NOMO-1 treated with DMSO at 0.1 percent for 48 hours (cell line): ENCODE measurements around the gene ATXN7L1.
A peak's percentile ranks its signal among the peaks of the same experiment; 100 is the strongest.

Source experiments
- DNase-seq: peaks from one replicate; lab custom pipeline; 2025; ENCODE audit not compliant: unreplicated experiment; lab: John Stamatoyannopoulos, UW

ATXN7L1 gene

DNA sequence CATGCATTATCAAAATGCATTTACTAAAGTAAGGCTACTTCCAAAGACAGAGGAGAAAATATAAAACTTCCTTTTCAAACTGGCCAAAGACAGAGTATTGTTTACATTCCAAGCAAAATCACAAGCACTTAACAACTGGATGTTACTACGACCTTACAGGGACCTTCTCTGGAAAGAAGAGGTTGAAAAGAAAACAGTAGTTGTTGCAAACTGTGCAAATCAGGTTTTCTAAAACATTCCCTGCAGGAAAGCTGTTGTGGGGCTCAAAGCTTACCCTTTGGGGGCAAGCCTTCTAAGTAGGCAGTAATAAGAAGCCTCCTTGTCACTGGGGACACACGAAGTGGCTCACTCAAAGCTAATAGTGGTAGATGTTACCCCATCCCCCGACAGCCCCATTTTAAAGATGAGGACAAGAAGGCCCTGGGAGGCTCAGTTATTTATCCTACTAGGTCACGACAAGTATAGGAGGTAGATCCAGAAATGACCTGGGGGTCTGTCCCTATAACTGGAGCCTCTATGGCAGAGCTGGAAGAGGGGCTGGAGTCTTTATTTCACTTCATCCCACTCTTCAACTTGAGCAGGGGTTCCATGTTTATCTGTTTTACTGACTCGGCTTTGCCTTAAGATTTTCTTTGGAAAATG, 46.6 kb downstream of the ATXN7L1 start:
- no peak for DNase-seq

DNA sequence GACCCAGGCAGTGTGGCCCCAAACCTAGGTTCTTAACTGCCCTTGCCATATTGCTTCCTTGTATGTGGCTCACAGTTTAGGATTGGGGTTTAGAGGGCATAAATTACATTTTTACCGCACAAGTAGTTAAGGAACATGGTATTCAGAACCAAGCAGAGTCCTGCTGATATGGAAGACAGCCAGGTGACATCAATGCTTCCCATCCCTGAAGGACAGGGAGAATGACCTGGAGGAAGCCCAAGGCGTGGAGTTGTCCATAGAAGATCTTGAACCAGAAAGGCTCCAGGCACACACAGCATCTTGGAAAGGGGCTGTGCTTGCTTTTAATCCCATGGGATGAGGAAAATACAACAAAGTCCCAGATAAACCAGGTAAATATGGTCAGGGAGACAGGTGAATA, 48.3 kb downstream of the ATXN7L1 start:
- DNase-seq, result no peak

DNA sequence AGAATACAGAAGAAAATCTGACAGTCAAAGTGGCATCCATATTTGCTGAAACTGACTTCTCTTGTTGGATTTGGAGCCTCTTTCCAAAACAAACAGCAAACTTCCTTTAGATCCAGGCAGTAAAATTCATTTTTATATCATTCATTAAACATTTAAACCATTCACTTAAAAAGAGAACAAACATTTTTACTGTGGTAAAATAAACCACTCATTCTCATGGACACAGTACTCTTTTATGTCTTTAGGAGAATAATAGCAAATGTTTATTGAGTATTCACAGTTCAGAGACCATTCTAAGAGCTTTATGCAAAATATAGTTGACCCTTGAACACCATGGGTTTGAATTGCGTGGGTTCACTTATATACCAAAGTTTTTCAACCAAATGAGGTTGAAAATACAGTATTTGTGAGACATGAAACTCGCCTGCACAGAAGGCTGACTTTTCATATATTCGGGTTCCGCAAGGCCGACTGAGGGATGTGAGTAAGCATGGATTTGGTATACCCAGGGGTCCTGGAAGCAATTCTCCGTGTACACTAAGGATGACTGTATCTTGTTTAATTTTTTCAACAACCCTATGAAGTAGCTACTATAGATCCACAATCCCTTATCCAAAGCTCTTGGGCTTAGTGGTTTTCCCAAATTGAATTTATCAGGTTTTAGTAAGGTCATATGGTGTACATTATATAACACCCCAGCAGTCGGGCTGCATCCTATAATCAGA, 49.1 kb downstream of the ATXN7L1 start:
- DNase-seq, result no peak

DNA sequence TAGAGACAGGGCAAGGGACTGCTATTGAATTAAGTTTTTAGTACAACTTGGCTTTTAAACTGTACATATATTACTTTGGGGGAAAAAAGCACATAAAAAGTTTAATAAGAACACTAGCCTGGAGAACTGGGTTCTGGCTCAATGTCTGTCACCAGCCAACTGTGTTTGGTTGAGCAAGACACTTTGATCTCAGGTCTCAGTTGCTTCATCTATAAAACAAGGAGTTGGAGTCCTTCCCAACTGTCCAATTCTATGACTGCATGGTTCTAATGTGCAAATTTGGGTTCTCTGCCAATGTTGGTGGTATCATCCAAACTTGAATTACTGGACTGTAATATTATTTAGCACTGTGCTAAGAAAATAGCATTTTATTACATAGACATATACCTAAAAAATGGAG, 50.3 kb downstream of the ATXN7L1 start:
- DNase-seq, result no peak

DNA sequence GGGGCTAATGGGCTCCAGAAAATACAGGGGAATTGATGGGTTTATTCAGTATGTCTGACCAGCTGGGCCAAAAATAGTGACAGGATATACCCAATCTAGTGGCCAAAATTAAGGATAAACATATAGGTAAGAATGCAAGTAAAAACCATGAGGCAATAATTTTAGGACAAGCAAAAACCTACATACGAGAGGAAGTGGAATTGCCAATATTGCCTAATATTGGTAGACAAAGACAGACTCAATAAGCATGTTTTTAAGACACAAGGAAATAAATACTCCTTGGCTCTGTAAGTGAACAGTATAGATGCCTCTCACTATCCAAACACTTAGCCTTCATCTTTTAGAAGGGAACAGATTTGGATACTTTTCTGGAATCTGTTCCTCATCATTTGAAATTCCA, 51.0 kb downstream of the ATXN7L1 start:
- DNase-seq, result peak; percentile 3

DNA sequence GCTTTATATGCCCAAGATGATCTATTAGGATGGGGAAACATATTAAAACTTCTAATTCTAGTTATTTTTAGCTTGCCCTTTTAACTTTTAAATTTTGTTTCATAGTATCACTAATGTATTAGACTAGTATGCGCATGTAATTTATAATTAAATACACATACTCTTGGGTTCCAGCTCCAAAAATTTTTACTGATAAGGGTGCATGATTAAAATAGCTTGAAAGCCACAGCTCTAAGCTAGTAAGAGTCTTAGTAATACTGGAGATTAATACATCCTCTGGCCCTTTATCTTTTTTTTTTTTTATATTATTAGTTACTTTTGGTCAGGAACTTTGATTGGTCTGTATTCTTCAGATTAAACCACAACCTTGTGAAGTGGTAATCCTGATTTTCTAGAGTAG, 53.6 kb downstream of the ATXN7L1 start:
- DNase-seq, result no peak

DNA sequence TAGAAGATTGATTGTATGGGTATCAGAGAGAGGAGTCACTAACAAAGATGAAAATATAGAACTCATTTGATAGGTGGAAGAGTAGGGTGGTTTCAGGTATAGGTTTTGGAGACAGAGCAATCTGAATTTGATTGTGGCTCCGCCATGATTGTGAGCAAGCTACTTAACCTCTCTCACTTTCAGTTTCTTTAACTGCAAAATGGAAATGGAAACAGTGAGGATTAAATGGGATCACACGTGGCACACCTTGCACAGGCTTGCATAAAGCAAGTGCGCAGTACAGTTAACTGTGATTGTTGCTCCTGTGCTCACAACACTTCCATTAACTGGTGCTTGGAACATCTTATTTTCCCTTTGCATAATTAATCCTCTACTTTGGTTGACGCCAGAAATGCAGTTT, 54.9 kb downstream of the ATXN7L1 start:
- no peak for DNase-seq

DNA sequence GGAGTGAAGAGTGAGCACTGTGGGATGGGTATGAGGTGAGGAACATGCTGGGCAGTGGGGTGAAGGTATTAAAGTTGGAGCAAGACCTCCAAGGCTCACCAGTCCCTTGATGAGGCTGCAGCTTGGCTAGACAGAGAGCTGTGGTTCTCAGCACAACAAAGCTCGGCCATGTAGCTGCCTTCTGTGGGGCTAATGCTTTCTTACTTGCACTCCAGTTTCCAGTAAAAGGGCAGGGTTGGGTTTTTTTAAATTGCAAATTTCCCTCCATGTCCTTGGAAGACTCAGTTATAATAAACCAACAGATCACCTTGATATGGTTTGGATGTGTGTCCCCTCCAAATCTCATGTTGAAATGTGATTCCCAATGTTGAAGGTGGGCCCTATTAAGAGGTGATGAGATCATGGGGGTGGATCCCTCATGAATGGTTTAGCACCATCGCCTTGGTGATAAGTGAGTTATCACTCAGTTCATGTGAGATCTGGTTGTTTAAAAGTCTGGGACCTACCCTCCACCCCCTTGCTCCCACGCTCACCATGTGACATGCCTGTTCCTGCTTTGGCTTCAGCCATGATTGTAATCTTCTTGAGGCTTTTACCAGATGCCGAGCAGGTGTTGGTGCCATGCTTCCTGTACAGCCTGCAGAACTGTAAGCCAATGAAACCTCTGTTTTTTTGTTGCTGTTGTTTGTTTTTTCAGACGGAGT, 55.9 kb downstream of the ATXN7L1 start:
- DNase-seq, result no peak

DNA sequence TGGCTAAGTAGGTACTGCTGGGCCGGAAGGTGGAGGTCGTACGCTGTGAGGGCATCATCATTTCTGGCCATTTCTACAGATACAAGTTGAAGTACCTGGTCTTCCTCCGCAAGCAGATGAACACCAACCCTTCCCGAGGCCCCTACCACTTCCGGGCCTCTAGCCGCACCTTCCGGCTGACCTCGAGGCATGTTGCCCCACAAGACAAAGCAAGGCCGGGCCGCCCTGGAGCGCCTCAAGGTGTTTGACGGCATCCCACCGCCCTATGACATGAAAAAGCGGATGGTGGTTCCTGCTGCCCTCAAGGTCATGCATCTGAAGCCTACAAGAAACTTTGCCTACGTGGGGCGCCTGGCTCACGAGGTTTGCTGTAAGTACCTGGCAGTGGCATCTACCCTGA, 56.8 kb downstream of the ATXN7L1 start:
- DNase-seq, result no peak

DNA sequence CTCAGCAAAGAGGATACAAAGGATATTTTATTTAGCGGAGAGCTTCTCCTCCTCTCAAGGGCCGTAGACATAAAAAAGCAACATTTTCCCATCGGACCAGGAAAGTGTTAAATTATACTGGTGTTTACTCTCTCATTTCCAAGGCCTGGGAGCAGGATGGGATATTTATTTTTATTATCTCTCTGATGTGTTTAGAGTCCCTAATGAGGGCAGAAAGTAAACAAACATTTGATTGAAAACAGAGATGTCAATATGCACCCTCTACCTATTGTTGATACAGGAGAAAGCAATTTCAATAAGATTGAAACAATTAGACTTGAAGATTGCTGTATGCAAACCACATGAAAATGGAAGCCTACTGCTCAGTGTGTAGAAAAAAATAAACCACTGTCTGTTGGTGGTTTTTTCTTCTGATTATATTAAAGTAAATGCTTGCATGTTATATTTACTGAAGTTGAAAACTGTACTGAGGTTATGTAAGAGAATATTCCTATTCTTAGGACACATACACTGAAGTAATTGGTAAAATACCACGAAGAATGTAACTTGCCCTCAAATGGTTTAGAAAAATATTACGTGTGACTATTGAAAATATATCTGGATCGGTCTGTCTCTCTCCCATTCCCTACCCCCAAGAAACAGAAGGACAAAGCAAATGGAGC, 59.3 kb downstream of the ATXN7L1 start:
- DNase-seq, result no peak

DNA sequence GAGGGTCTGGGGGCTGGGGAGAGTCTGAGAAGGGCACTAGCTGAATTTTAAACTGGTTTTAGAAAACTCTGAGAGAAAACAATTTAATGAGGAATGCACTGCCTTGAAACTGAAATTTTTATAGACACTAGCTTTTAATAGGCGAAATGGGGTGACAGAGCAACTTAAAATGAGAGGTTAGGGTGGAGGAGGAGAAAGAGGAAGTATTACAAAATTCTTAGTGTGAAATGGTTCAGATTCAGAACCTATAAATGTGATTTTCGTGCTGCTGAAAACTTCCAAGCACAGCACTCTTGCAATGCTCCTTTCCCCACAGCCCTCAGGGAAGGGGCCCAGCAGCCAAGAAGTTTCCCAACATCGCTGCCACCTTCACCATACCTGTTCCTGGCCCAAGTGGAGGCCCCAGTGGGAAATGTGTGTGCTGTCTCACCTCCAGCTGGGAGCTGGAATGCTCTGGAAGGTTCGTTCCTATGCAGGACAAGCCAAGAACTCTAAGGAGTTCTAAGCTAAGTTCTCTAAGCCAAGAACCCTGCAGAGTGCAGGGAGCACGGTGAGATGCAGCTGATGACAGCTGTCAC, 60.0 kb downstream of the ATXN7L1 start:
- DNase-seq, result peak; percentile 48

DNA sequence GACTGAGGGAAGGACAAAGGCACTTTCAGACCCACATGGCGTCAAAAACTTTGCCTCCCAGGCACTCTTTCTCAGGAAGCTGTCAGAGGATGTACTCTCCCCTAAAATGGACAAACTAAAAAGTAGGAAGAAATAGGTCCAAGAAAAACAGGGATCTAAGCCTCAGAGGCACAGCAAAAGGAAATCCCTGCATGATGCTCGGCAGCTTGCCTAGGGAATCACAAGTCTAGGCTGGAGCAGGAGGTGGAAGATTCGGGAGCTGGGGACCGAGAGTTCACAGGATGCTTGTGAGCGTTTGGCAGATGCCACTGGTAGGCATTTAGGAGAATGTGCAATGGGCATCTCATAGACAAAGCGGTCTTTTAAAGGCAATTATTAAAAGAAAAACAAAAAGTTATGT, 60.8 kb downstream of the ATXN7L1 start:
- DNase-seq, result no peak

DNA sequence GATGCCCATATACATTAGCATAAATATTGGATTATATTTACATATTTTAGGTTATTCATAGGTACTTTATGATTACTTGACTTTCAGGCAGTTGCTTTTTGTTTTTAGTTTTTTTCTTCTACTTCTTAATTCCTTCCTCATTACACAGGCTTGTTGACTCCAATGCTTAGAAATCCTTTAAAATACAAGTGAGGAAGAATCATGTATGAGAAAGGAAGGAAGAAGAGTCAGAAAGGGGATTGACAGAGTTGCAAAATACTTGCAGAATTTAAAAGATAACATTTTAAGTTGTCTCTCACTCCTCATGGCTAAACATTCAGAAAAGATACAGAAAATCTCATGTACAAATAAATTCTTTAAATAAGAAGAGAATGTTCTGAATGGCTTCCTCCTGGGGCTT, 61.9 kb downstream of the ATXN7L1 start:
- DNase-seq, result no peak

DNA sequence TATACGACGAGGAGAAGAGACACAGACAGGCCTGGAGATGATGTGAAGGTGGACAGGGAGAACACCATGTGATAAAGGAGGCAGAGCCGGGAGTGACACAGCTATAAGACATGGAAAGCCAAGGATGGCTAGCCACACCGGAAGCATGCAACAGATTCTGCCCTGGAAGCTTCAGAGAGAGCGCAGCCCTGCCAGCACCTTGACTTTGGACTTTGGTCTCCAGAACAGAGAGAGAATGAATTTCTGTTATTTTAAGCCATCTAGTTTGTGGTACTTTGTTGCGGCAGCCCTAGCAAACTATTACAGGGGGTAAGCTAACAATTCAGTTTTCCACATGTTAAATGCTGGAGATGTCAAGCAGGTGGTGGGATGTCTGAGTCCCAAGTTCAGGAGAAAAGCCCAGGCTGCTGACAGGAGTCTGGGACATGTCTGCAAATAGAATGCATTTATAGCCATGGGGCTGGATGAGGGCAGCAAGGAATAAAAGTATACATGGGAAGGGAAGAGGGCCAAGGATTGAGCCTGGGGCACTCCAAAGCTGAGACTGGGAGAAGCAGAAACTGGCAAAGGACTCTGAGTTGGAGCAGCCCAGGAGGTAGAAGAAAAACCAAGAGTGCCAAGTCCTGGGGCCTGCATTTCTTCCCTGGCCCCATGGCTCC, 65.1 kb downstream of the ATXN7L1 start:
- no peak for DNase-seq

DNA sequence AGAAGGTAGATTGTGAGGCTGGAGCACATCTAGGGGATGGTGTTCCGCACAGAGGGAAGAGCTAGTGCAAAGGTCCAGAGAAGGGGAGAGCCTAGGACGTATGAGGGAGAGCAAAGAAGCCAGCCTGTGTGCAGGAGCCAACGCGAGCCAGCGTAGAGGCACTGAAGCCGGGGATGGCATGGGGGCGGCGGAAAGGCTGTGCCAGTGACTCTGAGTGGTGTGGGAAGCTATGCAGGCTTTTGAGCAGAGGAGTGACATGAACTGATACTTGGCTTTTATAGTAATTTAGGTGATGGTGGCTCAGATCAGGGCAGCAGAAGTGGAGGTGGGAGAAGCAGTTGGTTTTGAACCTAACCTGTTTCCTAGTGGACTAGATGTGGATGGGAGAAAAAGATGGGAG, 65.8 kb downstream of the ATXN7L1 start:
- DNase-seq, result no peak

DNA sequence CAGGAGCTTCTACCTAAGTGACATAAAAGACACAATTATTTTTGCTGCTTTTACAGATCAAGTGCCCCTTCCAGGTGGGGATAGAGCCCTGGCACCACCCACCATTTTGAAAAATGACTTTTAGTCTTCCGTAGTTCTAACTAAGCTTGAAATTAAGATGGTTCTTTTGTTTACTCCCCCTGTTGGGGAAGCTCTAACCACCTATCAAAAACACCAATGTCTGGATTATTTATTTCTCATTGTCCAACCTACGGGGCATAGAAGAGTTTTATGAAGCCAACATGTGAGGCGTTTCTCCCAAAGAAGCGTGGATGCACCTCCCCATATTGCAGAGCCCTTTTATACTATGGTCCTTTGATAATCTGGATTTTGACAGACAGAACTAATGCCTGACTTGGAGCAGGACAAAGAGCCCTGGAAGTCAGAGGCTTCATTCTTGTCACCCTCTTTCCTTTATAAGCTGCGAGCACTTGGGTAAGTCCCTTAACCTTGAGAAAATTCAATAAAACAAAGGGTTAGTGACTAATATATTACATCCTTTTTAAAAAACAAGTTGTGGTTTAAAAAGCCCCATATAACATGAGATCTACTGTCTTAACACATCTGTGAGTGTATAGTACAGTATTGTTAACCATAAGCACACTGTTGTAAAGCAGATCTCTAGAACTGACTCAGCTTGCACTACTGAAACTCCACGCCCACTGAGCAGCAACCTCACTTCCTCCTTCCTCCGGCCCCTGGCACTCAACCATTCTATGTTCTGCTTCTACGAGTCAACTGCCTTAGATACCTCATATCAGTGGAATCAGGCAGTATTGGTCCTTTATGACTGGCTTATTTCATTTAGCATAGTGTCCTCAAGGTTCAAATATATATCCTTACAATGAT, 67.5 kb downstream of the ATXN7L1 start:
- DNase-seq, result peak; percentile 72

DNA sequence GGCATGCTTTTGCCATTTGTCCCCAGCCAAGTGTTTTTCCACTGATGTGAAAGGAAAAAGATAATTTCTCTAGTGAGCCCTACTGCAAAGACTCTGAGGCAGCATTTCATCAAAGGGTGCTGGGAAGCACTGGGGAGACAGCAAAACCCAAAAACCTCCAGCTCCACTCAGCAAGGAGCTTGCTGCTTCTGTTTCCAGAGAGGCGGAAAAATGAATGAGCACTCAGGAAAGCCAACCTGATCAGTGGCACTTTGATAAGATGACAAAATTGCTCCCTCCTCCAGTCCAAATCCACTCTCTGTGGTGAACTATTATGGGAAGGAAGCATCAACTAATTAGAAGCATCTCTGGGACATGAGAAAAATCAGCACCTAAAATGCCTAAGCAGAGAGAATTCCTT, 68.2 kb downstream of the ATXN7L1 start:
- DNase-seq, result no peak

DNA sequence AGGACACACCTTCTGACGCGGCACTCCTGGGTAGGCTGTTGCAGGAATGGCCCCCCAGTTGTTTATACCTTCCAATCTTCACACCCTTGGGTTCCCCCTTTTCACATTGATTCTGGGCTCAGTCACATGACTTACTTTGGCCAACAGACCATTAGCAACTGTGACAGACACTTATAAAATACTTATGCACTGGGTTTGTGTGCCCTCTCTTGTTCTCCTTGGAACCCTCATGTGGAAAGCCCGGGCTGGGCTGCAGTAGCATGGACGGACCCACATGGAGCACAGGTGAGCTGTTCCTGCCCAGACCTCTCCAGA, 69.0 kb downstream of the ATXN7L1 start:
- DNase-seq, result no peak

DNA sequence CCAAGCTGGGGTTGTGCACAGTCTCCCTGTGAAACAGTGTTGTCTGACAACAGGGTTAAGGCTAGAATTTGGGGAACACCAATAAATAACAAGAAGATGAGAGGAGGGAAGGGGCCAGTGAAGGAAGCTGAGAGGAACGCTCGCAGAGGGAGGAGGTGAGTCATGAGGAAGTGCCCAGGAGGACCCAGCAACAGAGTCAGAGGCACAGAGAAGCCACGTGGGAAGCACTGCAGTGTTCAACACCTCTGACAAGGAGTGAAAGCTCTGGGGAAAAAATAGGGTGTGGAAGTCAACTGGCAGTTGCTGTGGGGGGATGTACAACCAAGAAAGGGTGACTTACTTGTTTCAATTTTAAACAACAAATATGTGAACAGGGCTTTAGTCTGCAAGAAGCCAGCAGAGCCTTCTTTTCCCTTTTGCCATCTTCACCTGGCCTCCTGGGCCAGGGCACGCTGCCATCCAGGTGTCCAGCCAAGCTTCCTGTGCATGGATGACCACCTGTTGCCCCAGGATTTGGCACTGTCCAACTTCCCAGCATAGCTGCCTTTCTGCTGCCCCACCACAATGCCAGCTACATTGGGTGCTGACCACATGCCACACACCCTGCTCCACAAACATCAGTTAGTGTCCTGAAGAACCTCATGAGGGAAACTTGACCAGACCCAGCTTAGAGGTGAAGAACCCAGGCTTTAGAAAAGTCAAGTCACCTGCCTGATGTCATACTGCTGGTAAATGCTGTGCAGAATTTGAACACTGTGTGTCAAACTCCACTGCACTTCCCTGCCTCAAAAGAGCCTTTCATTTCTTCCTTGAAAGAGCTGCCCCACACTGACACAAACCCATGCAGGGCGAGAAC, 69.6 kb downstream of the ATXN7L1 start:
- DNase-seq, result peak; percentile 34
